HCEC 1CT (cell line): Measurements from ENCODE around the gene DIPK1B.

Experiments used
- DNase-seq: peaks from one replicate; pipeline ENCODE4 v3.0.0-alpha.2; 2017

The DIPK1B gene

GRCh38 chr9:136673088-136673974 is 39.0 kb upstream of the DIPK1B start:
- DNase-seq: no peak

- no peak for DNase-seq
These were observed 38.2 kb upstream of the DIPK1B start for GRCh38 chr9:136673975-136674785.

GRCh38 chr9:136674786-136675349 is 37.5 kb upstream of the DIPK1B start:
- DNase-seq: no peak

GRCh38 chr9:136675477-136676296 is 36.7 kb upstream of the DIPK1B start:
- DNase-seq: no peak

GRCh38 chr9:136676297-136676794 is 36.0 kb upstream of the DIPK1B start:
- DNase-seq: no peak

GRCh38 chr9:136676920-136677686 is 35.3 kb upstream of the DIPK1B start:
- DNase-seq: no peak

GRCh38 chr9:136678034-136678433 is 34.3 kb upstream of the DIPK1B start:
- no peak for DNase-seq

GRCh38 chr9:136678624-136679023 is 33.7 kb upstream of the DIPK1B start:
- no peak for DNase-seq

GRCh38 chr9:136679431-136679941 is 32.9 kb upstream of the DIPK1B start:
- DNase-seq: no peak

- DNase-seq: no peak
These were observed 31.3 kb upstream of the DIPK1B start for GRCh38 chr9:136681029-136681428.

GRCh38 chr9:136681945-136682699 is 30.2 kb upstream of the DIPK1B start:
- no peak for DNase-seq

- no peak for DNase-seq
These were observed 29.7 kb upstream of the DIPK1B start for GRCh38 chr9:136682710-136683109.

GRCh38 chr9:136683173-136683745 is 29.1 kb upstream of the DIPK1B start:
- no peak for DNase-seq

- no peak for DNase-seq
These were observed 28.6 kb upstream of the DIPK1B start for GRCh38 chr9:136683755-136684154.

GRCh38 chr9:136684339-136684738 is 28.0 kb upstream of the DIPK1B start:
- no peak for DNase-seq

- DNase-seq: no peak
These were observed 27.6 kb upstream of the DIPK1B start for GRCh38 chr9:136684799-136685198.

GRCh38 chr9:136685216-136685615 is 27.2 kb upstream of the DIPK1B start:
- DNase-seq: no peak

- no peak for DNase-seq
These were observed 26.4 kb upstream of the DIPK1B start for GRCh38 chr9:136685790-136686533.

- DNase-seq: no peak
These were observed 25.9 kb upstream of the DIPK1B start for GRCh38 chr9:136686534-136686793.
